SK-N-SH (cell line): ENCODE results near the gene SNAP91.

ENCODE experiments used
- CTCF ChIP-seq: fragments of 200-600 bp; sonication (generic); IDR thresholded peaks from 2 replicates; pipeline ENCODE4 v1.6.1; 2017; ENCODE audit warnings: antibody characterized with exemption, mild to moderate bottlenecking, moderate library complexity
- EP300 ChIP-seq, 2 experiments: IDR thresholded peaks; 2 replicates each; pipeline versions ENCODE4 v1.4.0 to v1.6.1; 2012; ENCODE audit warnings: borderline replicate concordance in 1 of 2, low read depth in 1 of 2, low read length in 1 of 2
- MAX ChIP-seq: IDR thresholded peaks from 2 replicates; pipeline ENCODE4 v1.4.0; 2012; ENCODE audit warnings: low read depth
- RAD21 ChIP-seq: IDR thresholded peaks from 2 replicates; pipeline ENCODE4 v1.6.1; 2012; ENCODE audit warnings: mild to moderate bottlenecking, low read length

GRCh38 chr6:83711958-83712357, 3.1 kb upstream of the SNAP91 start:
- TF ChIP-seq RAD21 (no peak), MAX (no peak), CTCF (no peak), EP300 (IDR thresholded peaks at IDR 0.05; ENCODE audit: borderline replicate concordance in 1 of 2, low read depth in 1 of 2, low read length in 1 of 2) (no peak)
